Pons (tissue), 1 donor: ENCODE results near the gene PLA2G4F.

Experiments
- DNase-seq: peaks from one replicate; pipeline ENCODE4 v3.0.0-alpha.2; 2016; ENCODE audit warnings: low spot score

PLA2G4F gene

GRCh38 chr15:42133356-42133755 is 23.1 kb downstream of the PLA2G4F start:
- DNase-seq = no peak

- no peak for DNase-seq
These were observed 24.3 kb downstream of the PLA2G4F start for GRCh38 chr15:42131826-42132806.

GRCh38 chr15:42131006-42131405 is 25.4 kb downstream of the PLA2G4F start:
- no peak for DNase-seq

- DNase-seq = no peak
These were observed 26.0 kb downstream of the PLA2G4F start for GRCh38 chr15:42130246-42130986.

- no peak for DNase-seq
These were observed 27.1 kb downstream of the PLA2G4F start for GRCh38 chr15:42129364-42129763.

GRCh38 chr15:42128476-42128875 is 28.0 kb downstream of the PLA2G4F start:
- no peak for DNase-seq

- no peak for DNase-seq
These were observed 32.9 kb downstream of the PLA2G4F start for GRCh38 chr15:42123546-42123945.

- DNase-seq = no peak
These were observed 34.8 kb downstream of the PLA2G4F start for GRCh38 chr15:42121682-42122081.

- DNase-seq = no peak
These were observed 35.4 kb downstream of the PLA2G4F start for GRCh38 chr15:42121021-42121420.

- no peak for DNase-seq
These were observed 36.2 kb downstream of the PLA2G4F start for GRCh38 chr15:42120285-42120684.

- DNase-seq = no peak
These were observed 37.0 kb downstream of the PLA2G4F start for GRCh38 chr15:42119446-42119760.

GRCh38 chr15:42118650-42119445 is 37.6 kb downstream of the PLA2G4F start:
- DNase-seq = no peak

GRCh38 chr15:42111924-42112323 is 44.5 kb downstream of the PLA2G4F start:
- DNase-seq = peak; percentile 48

- no peak for DNase-seq
These were observed 46.1 kb downstream of the PLA2G4F start for GRCh38 chr15:42110367-42110766.

- peak; percentile 11 for DNase-seq
These were observed 47.6 kb downstream of the PLA2G4F start for GRCh38 chr15:42108806-42109205.

GRCh38 chr15:42108189-42108588 is 48.2 kb downstream of the PLA2G4F start:
- DNase-seq = no peak

- DNase-seq = peak; percentile 68
These were observed 49.0 kb downstream of the PLA2G4F start for GRCh38 chr15:42107473-42107872.

- no peak for DNase-seq
These were observed 50.1 kb downstream of the PLA2G4F start for GRCh38 chr15:42106288-42106687.

- DNase-seq = no peak
These were observed 52.1 kb downstream of the PLA2G4F start for GRCh38 chr15:42104095-42104891.

- DNase-seq = no peak
These were observed 53.7 kb downstream of the PLA2G4F start for GRCh38 chr15:42102646-42103235.

GRCh38 chr15:42101861-42102260 is 54.6 kb downstream of the PLA2G4F start:
- DNase-seq = no peak
